Fibroblast of upper back skin (primary cell): ENCODE measurements around the gene LHX2.

Source experiments
- DNase-seq: peaks from one replicate; pipeline ENCODE4 v3.0.0-alpha.2; 2013

The LHX2 gene

GRCh38 chr9:123999661-124000060, 11.9 kb upstream of the LHX2 start:
- DNase-seq = no peak

GRCh38 chr9:124000161-124000783, 11.3 kb upstream of the LHX2 start:
- no peak for DNase-seq

- DNase-seq = no peak
These were observed 10.6 kb upstream of the LHX2 start for GRCh38 chr9:124000784-124001457.

- no peak for DNase-seq
These were observed 10.1 kb upstream of the LHX2 start for GRCh38 chr9:124001458-124001799.

GRCh38 chr9:124001866-124002525, 9.6 kb upstream of the LHX2 start:
- DNase-seq = no peak

- no peak for DNase-seq
These were observed 7.8 kb upstream of the LHX2 start for GRCh38 chr9:124003636-124004349.

- no peak for DNase-seq
These were observed 7.0 kb upstream of the LHX2 start for GRCh38 chr9:124004593-124004992.

GRCh38 chr9:124005029-124005771, 6.4 kb upstream of the LHX2 start:
- DNase-seq = no peak

- no peak for DNase-seq
These were observed 4.9 kb upstream of the LHX2 start for GRCh38 chr9:124006448-124007361.

- DNase-seq = no peak
These were observed 3.8 kb upstream of the LHX2 start for GRCh38 chr9:124007565-124008302.

- DNase-seq = no peak
These were observed 3.3 kb upstream of the LHX2 start for GRCh38 chr9:124008303-124008693.

GRCh38 chr9:124008694-124009530, 2.7 kb upstream of the LHX2 start:
- no peak for DNase-seq

GRCh38 chr9:124009531-124010217, 1.9 kb upstream of the LHX2 start:
- DNase-seq = no peak

- no peak for DNase-seq
These were observed 1.3 kb upstream of the LHX2 start for GRCh38 chr9:124010303-124010664.

- no peak for DNase-seq
These were observed 775 bp upstream of the LHX2 start for GRCh38 chr9:124010665-124011321.

- DNase-seq = no peak
These were observed 1.1 kb downstream of the LHX2 start for GRCh38 chr9:124012368-124013301.

- no peak for DNase-seq
These were observed 2.0 kb downstream of the LHX2 start for GRCh38 chr9:124013309-124014210.
